HUES48 (cell line): ENCODE data around the gene MYT1.

ENCODE experiments used
- H3K27ac ChIP-seq: one replicate; pipeline ENCODE4 v1.7.0; 2013; ENCODE audit warnings: low read depth, low read length, inconsistent platforms
- H3K27me3 ChIP-seq: 2 replicates; pipeline ENCODE4 v1.6.1; 2013; ENCODE audit warnings: mild to moderate bottlenecking, low read length; ENCODE audit not compliant: control insufficient read depth, insufficient read depth
- H3K36me3 ChIP-seq: 2 replicates; pipeline ENCODE4 v1.6.1; 2013; ENCODE audit warnings: low read length; ENCODE audit not compliant: control insufficient read depth, insufficient read depth
- H3K4me1 ChIP-seq: 2 replicates; pipeline ENCODE4 v1.6.1; 2013; ENCODE audit warnings: mild to moderate bottlenecking, low read length; ENCODE audit not compliant: control insufficient read depth, insufficient read depth
- H3K4me3 ChIP-seq: 2 replicates; pipeline ENCODE4 v1.5.1; 2013; ENCODE audit warnings: mild to moderate bottlenecking, low read depth, low read length
- H3K9ac ChIP-seq: 2 replicates; pipeline ENCODE4 v1.6.1; 2013; ENCODE audit warnings: mild to moderate bottlenecking, low read depth, low read length, moderate library complexity
- H3K9me3 ChIP-seq: 2 replicates; pipeline ENCODE4 v1.6.1; 2013; ENCODE audit warnings: low read length; ENCODE audit not compliant: control insufficient read depth, insufficient read depth

Gene MYT1

GRCh38 chr20:64140061-64140931, 24.0 kb upstream of the MYT1 start:
- Histone ChIP-seq H3K9me3 (peaks cover 14% of the 10 kb centered on the region), H3K36me3 (no peaks in the 10 kb centered on the region), H3K4me3 (no peak overlapping the region), H3K27me3 (no peaks in the 10 kb centered on the region), H3K9ac (no peak overlapping the region), H3K4me1 (peaks cover 8% of the 10 kb centered on the region; the same call in 1 of the 2 replicates), H3K27ac (no peak overlapping the region)

- Histone ChIP-seq H3K36me3 (no peaks in the 10 kb centered on the region), H3K27ac (no peak overlapping the region), H3K4me3 (no peak overlapping the region), H3K27me3 (no peaks in the 10 kb centered on the region), H3K9ac (no peak overlapping the region), H3K9me3 (peaks cover 17% of the 10 kb centered on the region), H3K4me1 (peaks cover 8% of the 10 kb centered on the region; the same call in 1 of the 2 replicates)
These were observed 23.3 kb upstream of the MYT1 start for GRCh38 chr20:64140956-64141355.

DNA sequence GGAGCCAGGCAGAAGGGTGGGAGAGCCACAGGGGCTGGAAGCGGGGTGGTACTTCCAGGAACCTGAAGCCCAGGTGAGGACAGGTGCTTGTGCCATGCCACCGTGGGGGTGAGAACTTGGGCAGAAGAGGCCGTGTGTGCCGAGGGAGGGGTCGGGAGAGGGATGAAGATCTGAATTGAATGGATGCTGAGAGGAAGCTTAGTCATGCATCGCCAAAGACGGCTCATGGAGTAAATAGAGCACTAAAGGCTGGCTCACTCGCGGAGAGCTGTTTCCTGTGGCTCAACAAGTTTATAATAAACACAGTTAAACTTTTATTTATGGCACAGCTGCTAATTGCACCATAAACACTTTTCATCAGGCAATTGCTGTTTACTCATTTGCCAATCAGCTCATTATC, 21.7 kb upstream of the MYT1 start:
- Histone ChIP-seq H3K9me3 (peaks cover 17% of the 10 kb centered on the region), H3K27me3 (no peaks in the 10 kb centered on the region), H3K36me3 (no peaks in the 10 kb centered on the region), H3K4me3 (no peak overlapping the region), H3K9ac (no peak overlapping the region), H3K27ac (no peak overlapping the region), H3K4me1 (peaks cover 8% of the 10 kb centered on the region; the same call in 1 of the 2 replicates)

DNA sequence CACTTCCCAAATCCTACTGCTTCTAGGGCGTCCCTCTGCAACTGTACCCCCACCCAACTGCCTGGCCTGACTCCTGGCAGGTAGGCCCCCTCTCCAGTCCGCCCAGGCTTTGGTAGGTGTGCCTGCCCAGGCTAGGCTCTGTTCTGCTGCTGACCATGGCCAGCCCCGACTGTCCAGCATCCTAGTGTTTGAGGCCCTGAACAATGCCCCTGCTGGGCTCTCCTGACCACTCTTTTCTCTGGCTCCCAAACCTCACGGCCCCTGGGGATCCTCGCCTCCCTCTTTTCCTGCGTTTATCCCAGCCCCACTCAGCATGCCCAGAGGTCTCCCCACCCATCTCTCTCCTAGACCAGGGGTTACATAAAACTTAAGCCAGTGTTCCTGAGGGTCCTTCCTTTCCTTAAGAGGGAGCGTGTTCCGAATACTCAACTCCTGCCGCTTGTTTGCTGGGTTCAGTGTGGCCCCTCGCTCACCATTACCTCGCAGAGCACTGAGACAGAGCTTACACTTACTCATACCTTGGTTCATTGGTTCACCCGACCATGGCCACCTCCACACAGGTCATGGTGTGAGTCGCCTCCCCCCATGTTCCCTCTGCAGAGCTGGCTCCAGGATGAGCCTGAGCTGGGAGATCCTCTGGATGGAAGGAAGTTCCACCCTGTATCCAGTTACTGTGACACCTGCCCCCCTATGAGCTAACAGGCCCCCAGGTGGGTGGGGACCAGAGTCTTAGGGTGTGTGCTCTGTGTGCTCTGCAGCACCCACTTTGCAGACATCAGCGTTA, 21.0 kb upstream of the MYT1 start:
- Histone ChIP-seq H3K36me3 (no peaks in the 10 kb centered on the region), H3K27me3 (no peaks in the 10 kb centered on the region), H3K4me3 (no peak overlapping the region), H3K4me1 (peaks cover 8% of the 10 kb centered on the region; the same call in 1 of the 2 replicates), H3K27ac (no peak overlapping the region), H3K9me3 (peaks cover 17% of the 10 kb centered on the region), H3K9ac (no peak overlapping the region)

- no peak overlapping the region for H3K4me3 ChIP-seq
- no peaks in the 10 kb centered on the region for H3K27me3 ChIP-seq
- no peak overlapping the region for H3K27ac ChIP-seq
- H3K36me3 ChIP-seq: no peaks in the 10 kb centered on the region
- H3K9me3 ChIP-seq: peaks cover 17% of the 10 kb centered on the region
- H3K4me1 ChIP-seq: peaks cover 8% of the 10 kb centered on the region; the same call in 1 of the 2 replicates
- H3K9ac ChIP-seq: no peak overlapping the region
These were observed 19.9 kb upstream of the MYT1 start for GRCh38 chr20:64144144-64144912.

DNA sequence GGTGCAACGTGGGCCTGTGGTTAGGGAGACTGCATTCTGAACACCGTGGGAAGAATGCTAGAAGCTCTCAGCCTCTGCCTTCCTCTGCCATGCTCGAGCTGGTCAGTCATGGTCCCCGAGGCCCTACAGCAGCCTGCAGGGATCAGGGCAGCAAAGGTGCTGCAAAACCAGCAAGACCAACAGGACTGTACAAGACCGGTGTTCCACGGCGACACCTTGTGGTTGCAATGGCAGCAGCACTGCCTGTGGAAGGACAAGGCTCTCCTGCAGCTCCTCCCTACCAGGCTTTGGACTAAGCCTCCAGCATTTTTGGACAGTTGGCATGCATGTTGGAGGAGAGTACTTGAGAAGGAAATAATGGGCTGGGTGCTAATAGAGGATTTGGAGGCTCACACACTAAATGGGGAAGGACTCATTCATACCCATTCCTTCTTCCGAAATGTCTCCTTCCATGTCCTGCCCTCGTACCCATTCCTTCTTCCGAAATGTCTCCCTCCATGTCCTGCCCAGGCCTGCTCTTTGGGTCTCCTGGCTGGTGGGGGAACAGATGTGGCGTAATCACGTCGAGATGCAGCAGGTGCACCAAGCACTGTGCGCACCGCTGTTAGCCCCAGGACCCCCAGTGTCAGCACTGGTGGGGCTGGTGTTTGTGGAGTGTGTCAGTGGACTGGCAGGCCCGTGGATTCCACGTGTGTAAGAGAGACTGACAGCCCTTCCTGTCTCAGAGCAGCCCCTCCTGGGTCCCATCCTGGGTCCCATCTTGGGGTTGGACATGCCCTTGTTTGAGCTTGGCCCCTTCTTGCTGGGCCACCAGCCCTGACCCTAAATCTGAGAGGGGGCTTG, 18.6 kb upstream of the MYT1 start:
- Histone ChIP-seq H3K4me1 (peaks cover 4% of the 10 kb centered on the region; the same call in 1 of the 2 replicates), H3K27ac (no peak overlapping the region), H3K9me3 (peaks cover 17% of the 10 kb centered on the region), H3K36me3 (no peaks in the 10 kb centered on the region), H3K27me3 (no peaks in the 10 kb centered on the region), H3K9ac (no peak overlapping the region), H3K4me3 (no peak overlapping the region)

DNA sequence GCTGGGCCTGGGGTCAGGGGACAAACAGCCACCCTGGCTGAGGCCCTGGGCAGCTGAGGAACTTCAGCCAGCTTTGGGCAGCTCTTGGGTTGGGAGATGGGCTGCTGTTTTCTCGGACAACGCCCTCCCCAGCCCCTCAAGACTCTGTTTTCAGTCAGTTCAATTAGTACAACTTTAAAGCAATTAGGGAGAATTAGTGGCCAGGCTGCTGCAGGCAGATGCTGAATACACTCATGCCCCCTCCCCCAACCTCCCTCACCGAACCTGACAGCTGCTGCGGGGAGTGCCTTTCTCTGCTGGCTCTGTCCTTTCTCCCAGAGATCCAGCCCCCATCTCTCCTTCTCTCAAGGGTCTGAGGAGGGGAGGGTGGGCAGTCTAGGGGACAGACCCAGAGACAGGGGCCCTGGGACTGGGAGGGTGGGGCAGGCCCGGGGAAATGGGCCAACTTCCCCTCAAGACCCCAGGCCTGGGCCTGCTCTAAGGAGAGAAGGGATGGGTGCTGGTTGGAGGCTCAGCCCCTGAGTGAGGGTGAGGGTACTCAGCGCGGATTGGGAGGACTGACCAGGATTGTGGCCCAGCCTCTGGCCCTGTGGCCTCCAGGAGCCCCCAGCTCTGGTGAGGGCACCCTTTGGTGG, 17.8 kb upstream of the MYT1 start:
- no peaks in the 10 kb centered on the region for H3K27me3 ChIP-seq
- H3K9me3 ChIP-seq: peaks cover 17% of the 10 kb centered on the region
- no peak overlapping the region for H3K9ac ChIP-seq
- H3K36me3 ChIP-seq: no peaks in the 10 kb centered on the region
- no peak overlapping the region for H3K27ac ChIP-seq
- H3K4me3 ChIP-seq: no peak overlapping the region
- H3K4me1 ChIP-seq: peaks cover 6% of the 10 kb centered on the region

DNA sequence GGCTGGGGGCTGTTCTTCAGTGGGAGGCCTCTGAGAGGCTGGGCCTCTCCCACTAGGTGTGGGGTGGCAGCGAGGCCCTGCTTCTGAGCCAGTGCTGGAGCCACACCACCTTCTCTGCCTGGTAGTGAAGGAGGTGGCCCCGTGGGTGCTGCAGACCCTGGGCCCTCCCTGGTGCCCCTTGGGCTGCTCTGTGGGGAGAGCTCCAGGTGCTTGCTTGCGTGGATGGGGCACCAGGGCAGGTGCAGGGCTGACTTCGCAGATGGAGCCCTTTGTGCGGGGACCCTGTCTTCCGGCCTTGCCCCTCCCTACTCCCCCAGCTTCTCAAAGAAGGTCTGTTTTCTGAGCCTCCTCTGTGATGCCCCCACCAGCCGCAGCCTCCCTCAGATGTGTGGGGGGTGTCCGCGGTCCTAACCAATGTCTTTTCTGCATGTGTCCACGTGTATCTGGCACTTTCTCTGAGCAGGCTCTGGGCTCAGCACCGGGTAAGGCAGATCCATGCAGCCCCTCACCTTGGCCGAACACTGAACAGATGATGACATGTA, 17.2 kb upstream of the MYT1 start:
- H3K9me3 ChIP-seq: peaks cover 17% of the 10 kb centered on the region
- peaks cover 12% of the 10 kb centered on the region for H3K4me1 ChIP-seq
- no peaks in the 10 kb centered on the region for H3K27me3 ChIP-seq
- no peak overlapping the region for H3K27ac ChIP-seq
- no peak overlapping the region for H3K9ac ChIP-seq
- H3K36me3 ChIP-seq: no peaks in the 10 kb centered on the region
- no peak overlapping the region for H3K4me3 ChIP-seq

DNA sequence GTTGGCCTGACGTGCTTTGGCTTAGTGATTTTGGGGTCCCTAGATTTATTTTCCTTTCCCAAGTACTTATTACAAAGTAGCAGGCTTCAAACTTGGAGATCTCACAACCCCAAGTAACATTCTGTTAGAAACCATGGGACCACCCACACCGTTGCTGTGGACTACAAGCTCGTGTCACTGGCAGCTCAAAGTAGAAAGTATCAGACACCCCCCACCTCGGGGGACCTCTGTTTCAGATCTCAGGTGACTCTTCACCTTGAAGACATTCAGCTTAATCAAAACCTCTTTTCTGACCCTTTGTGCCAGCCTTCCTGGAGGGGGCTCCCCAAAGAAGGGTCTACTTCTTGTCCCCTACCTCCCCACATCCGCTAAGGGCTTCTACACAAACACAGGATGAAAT, 15.7 kb upstream of the MYT1 start:
- Histone ChIP-seq H3K27ac (no peak overlapping the region), H3K9me3 (peaks cover 17% of the 10 kb centered on the region), H3K36me3 (no peaks in the 10 kb centered on the region), H3K9ac (no peak overlapping the region), H3K4me1 (peaks cover 11% of the 10 kb centered on the region), H3K27me3 (no peaks in the 10 kb centered on the region), H3K4me3 (no peak overlapping the region)
